Sigmoid colon (tissue), 7 donors: Measurements from ENCODE around the gene CLEC7A. TPM values are rescaled to one million over a fixed set of nuclear protein-coding genes. Genes with fewer than 3 reads are reported as not detected.

ENCODE experiments used
- DNase-seq: peaks from one replicate; pipeline ENCODE4 v3.0.0-alpha.2; 2019
- H3K27ac ChIP-seq, 4 donors: fragments of 200-600 bp; sonication (generic); one replicate each; pipeline ENCODE4 v1.5.1; 2016 to 2019; ENCODE audit warnings: mild to moderate bottlenecking in 1 of 4
- H3K27me3 ChIP-seq, 3 donors: fragments of 200-600 bp; sonication (generic); one replicate each; pipeline ENCODE4 v1.5.1; 2019; ENCODE audit warnings: mild to moderate bottlenecking in 1 of 3
- H3K36me3 ChIP-seq, 4 donors: fragments of 200-600 bp; sonication (generic); one replicate each; pipeline ENCODE4 v1.5.1; 2016 to 2019
- H3K4me1 ChIP-seq, 4 donors: fragments of 200-600 bp; sonication (generic); one replicate each; pipeline ENCODE4 v1.5.1; 2017 to 2019
- H3K4me3 ChIP-seq, 4 donors: fragments of 200-600 bp; sonication (generic); one replicate each; pipeline ENCODE4 v1.5.1; 2017 to 2019; ENCODE audit warnings: mild to moderate bottlenecking in 2 of 4, moderate library complexity in 1 of 4
- H3K9me3 ChIP-seq, 4 donors: fragments of 200-600 bp in 3 of 4; sonication (generic) in 3 of 4; one replicate each; pipeline versions ENCODE4 v1.5.1 to v1.6.1; 2013 to 2019
- EP300 ChIP-seq, 4 donors: sonication (generic); formaldehyde crosslinking; IDR thresholded peaks; one replicate each; pipeline ENCODE4 v1.6.1; 2017; ENCODE audit warnings: antibody characterized with exemption in 4 of 4
- POLR2A ChIP-seq, 2 donors: fragments of 450-650 bp; IDR thresholded peaks; one replicate each; pipeline ENCODE4 v1.6.1; 2016; ENCODE audit warnings: antibody characterized with exemption in 2 of 2, mild to moderate bottlenecking in 2 of 2, moderate library complexity in 2 of 2
- POLR2AphosphoS5 ChIP-seq, 4 donors: sonication (generic); formaldehyde crosslinking; IDR thresholded peaks; one replicate each; pipeline ENCODE4 v1.6.1; 2017; ENCODE audit warnings: antibody characterized with exemption in 4 of 4
- WGBS, 2 donors: extraction: QIAGEN DNeasy Blood & Tissue Kit; methylation state at CpG; one replicate each; pipeline ENCODE4 v1.1.7; 2013; 5-methylcytosine and 5-hydroxymethylcytosine counted together
- intact Hi-C: fragments of 100-400 bp; cut with DNase I; formaldehyde crosslinking; loops from one replicate; pipeline ENCODE4 v1.15.1; 2023
- polyA plus RNA-seq, 3 donors: library from polyadenylated mRNA; stranded (reverse); fragments of 200-250 nt; gene quantifications; one replicate each; pipeline ENCODE4 v1.2.3, GENCODE V29; 2013
- total RNA-seq, 4 donors: library from RNA; depleted of rRNA; stranded (reverse); fragments of >200 nt; gene quantifications; one replicate each; pipeline ENCODE4 v1.1.0, GENCODE V29; 2016
- TF ChIP-seq, protein P1 (sequence below), 4 experiments: fragments of 450-650 bp in 3 of 4; fragments of 200-600 bp in 1 of 4; IDR thresholded peaks; one replicate each; pipeline ENCODE4 v1.5.1; 2016 to 2019; ENCODE audit warnings: antibody characterized with exemption in 4 of 4, mild to moderate bottlenecking in 3 of 4, moderate library complexity in 2 of 4
- donor health status: healthy with polysubstance abuse.
- donor health status: Bipolar disorder and iron deficiency.
- donor health status: healthy.

Gene CLEC7A
- total and polyA plus RNA-seq, 7 donors = 1.8 to 11.1 (median 8.9) TPM

DNA sequence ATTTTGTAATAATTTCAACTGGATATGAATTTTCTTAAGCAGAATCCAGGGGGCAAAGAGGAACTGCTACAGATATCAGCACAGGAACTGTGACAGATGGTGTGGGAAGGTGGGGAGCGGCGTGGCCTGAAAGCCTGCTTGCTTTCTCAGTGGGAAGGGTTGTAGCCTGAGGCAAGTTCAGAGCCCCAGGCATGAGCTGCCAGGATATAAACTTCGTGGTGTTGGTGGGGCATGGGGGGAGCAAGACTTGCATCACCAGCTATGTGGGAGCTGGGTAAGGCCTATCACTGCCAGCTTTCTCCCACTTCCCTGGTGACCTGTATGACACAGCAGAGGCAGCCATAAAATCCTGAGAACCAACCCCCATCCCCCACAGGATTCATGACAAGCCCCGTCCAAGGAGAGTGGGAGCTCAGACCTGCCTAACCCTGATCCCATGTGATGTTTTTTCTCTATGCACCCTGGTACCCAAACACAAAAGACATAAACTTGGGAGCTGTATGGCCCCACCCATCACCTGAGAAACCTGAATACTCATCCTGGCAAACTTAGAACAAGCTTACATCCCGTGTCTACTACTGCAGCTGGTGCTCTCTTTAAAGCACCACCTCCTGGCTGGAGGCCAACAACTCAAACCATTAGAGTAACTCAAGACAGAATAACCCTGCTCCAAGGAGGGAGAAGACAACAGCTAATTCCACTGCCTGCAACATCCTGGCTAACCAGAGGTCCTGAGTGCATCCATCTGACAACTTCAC is 47.7 kb downstream of the CLEC7A start:
- WGBS, 2 donors = 59 to 61% methylated on average over 5 of the region's 5 CpGs
- Histone ChIP-seq H3K36me3 (no peaks in the 10 kb centered on the region), H3K4me3 (no peak overlapping the region), H3K27me3 (no peaks in the 10 kb centered on the region), H3K4me1 (no peaks in the 10 kb centered on the region), H3K9me3 (no peaks in the 10 kb centered on the region), H3K27ac (no peak overlapping the region)
- TF ChIP-seq POLR2A (IDR thresholded peaks at IDR 0.05) (no peak), EP300 (IDR thresholded peaks at IDR 0.05) (no peak), POLR2AphosphoS5 (IDR thresholded peaks at IDR 0.05) (no peak)
- TF ChIP-seq, protein P1, sequence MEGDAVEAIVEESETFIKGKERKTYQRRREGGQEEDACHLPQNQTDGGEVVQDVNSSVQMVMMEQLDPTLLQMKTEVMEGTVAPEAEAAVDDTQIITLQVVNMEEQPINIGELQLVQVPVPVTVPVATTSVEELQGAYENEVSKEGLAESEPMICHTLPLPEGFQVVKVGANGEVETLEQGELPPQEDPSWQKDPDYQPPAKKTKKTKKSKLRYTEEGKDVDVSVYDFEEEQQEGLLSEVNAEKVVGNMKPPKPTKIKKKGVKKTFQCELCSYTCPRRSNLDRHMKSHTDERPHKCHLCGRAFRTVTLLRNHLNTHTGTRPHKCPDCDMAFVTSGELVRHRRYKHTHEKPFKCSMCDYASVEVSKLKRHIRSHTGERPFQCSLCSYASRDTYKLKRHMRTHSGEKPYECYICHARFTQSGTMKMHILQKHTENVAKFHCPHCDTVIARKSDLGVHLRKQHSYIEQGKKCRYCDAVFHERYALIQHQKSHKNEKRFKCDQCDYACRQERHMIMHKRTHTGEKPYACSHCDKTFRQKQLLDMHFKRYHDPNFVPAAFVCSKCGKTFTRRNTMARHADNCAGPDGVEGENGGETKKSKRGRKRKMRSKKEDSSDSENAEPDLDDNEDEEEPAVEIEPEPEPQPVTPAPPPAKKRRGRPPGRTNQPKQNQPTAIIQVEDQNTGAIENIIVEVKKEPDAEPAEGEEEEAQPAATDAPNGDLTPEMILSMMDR (IDR thresholded peaks at IDR 0.05) = no peak
- intact Hi-C loops = no loop called here
- DNase-seq = no peak

DNA sequence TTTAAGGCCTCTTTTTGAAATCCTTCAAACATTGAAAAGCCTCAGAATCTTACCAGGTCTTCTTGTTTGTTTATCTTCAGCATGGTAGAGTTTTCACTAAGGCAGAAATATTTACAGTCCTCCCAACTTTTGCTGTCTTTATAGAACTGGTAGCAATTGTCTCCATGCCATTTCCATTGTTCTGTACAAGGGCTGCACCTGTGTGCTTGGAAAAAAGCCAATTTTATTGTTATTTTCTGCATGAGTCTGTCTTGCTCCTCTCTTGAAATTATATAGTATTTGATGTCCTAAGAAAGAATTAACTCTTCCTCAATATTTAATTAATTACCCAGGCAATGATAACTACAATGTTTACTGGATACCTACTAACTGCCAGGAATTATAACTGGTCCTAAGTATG is 54.5 kb downstream of the CLEC7A start:
- intact Hi-C loops = loop anchor here (2.0 kb wide), 1 partner anchor 63 kb away; no protein-coding TSS in a partner anchor
- no peak overlapping the region for H3K4me3 ChIP-seq
- H3K9me3 ChIP-seq = no peaks in the 10 kb centered on the region
- TF ChIP-seq POLR2AphosphoS5 (IDR thresholded peaks at IDR 0.05) (no peak), EP300 (IDR thresholded peaks at IDR 0.05) (no peak), POLR2A (IDR thresholded peaks at IDR 0.05) (no peak)
- TF ChIP-seq, protein P1 (IDR thresholded peaks at IDR 0.05) = no peak
- no peaks in the 10 kb centered on the region for H3K27me3 ChIP-seq
- no peaks in the 10 kb centered on the region for H3K36me3 ChIP-seq
- no peak for DNase-seq
- no peak overlapping the region for H3K27ac ChIP-seq
- H3K4me1 ChIP-seq = no peaks in the 10 kb centered on the region

DNA sequence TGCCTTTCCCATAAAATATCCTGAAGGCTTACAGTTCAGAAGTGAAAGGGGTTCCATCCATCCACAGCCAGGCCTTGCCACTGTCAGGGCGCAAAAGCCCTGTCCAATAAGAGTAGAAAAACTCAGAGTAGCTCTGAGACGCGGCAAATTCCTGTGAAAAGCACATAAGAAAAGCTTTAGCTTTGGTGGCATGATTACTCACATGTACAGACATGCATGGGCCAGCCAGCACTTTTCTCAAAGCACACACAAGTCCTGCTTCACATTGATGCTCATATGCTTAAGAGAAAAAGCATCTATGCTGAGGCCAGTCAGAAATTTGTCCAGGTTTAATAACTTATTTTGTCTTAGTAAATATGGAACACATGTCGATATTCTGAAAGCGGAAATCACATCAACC is 56.7 kb downstream of the CLEC7A start:
- Histone ChIP-seq H3K27me3 (no peaks in the 10 kb centered on the region), H3K4me3 (no peak overlapping the region), H3K9me3 (no peaks in the 10 kb centered on the region), H3K4me1 (peaks cover 0 to 15% (median 3%) of the 10 kb centered on the region in 4 donors), H3K27ac (no peak overlapping the region), H3K36me3 (no peaks in the 10 kb centered on the region)
- 95 to 97% methylated on average over 5 of the region's 5 CpGs for WGBS, 2 donors
- no peak for DNase-seq
- TF ChIP-seq EP300 (IDR thresholded peaks at IDR 0.05) (no peak), POLR2AphosphoS5 (IDR thresholded peaks at IDR 0.05) (no peak), POLR2A (IDR thresholded peaks at IDR 0.05) (no peak)
- TF ChIP-seq, protein P1 (IDR thresholded peaks at IDR 0.05) = no peak
- intact Hi-C loops = no loop called here

DNA sequence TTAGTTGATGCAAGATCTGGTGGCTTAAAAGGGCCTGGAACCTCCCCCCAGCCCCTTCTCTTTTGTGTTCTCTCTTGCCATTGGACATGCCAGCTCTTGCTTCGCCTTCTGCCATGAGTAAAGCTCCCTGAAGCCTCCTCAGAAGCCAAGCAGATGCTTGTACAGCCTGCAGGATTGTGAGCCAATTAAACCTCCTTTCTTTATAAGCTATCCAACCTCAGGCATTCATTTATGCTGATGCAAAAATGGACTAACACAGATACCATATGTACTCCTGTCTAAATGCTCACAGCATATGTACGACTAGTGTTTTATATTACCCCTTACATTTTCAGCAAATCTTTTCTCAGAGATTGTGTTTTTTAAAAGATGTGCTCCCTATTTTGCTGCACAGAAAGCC is 57.9 kb downstream of the CLEC7A start:
- Histone ChIP-seq H3K27me3 (no peaks in the 10 kb centered on the region), H3K9me3 (no peaks in the 10 kb centered on the region), H3K4me3 (no peak overlapping the region), H3K27ac (no peak overlapping the region), H3K36me3 (no peaks in the 10 kb centered on the region), H3K4me1 (peaks cover 0 to 15% (median 11%) of the 10 kb centered on the region in 4 donors)
- WGBS, 2 donors = 92 to 93% methylated on average over 2 of the region's 2 CpGs
- intact Hi-C loops = no loop called here
- TF ChIP-seq EP300 (IDR thresholded peaks at IDR 0.05) = no peak
- TF ChIP-seq POLR2AphosphoS5 (IDR thresholded peaks at IDR 0.05) = no peak
- TF ChIP-seq, protein P1 (IDR thresholded peaks at IDR 0.05) = no peak
- TF ChIP-seq POLR2A (IDR thresholded peaks at IDR 0.05) = no peak
- DNase-seq = no peak
